Glomerular visceral epithelial cell (primary cell): ENCODE results near the gene MED25.
A peak's percentile ranks its signal among the peaks of the same experiment; 100 is the strongest.

ENCODE experiments used
- DNase-seq: peaks from one replicate; pipeline ENCODE4 v3.0.0-alpha.2; 2016; ENCODE audit errors: extremely low spot score

The MED25 gene

GRCh38 chr19:49858088-49858985 is 40.2 kb downstream of the MED25 start:
- DNase-seq, result no peak

- DNase-seq, result no peak
Measured at GRCh38 chr19:49859682-49860335, 41.7 kb downstream of the MED25 start.

- DNase-seq, result no peak
Measured at GRCh38 chr19:49860336-49861102, 42.4 kb downstream of the MED25 start.

GRCh38 chr19:49861107-49861506 is 43.0 kb downstream of the MED25 start:
- no peak for DNase-seq

- DNase-seq, result no peak
Measured at GRCh38 chr19:49861541-49862378, 43.7 kb downstream of the MED25 start.

- no peak for DNase-seq
Measured at GRCh38 chr19:49862391-49863253, 44.5 kb downstream of the MED25 start.

- DNase-seq, result no peak
Measured at GRCh38 chr19:49863254-49863934, 45.3 kb downstream of the MED25 start.

GRCh38 chr19:49863935-49864320 is 45.8 kb downstream of the MED25 start:
- DNase-seq, result no peak

GRCh38 chr19:49864890-49865289 is 46.8 kb downstream of the MED25 start:
- no peak for DNase-seq

GRCh38 chr19:49866933-49867782 is 49.1 kb downstream of the MED25 start, which contains the start of gene PNKP:
Gene PNKP, minus strand, starts transcription at chr19:49867576. Its CDS starts 372 bp downstream, at chr19:49867204.
- DNase-seq, result peak; percentile 95

- DNase-seq, result no peak
Measured at GRCh38 chr19:49869009-49869483, 51.0 kb downstream of the MED25 start.

- peak; percentile 100 for DNase-seq
Measured at GRCh38 chr19:49869484-49870308, 51.6 kb downstream of the MED25 start.

GRCh38 chr19:49870309-49870901 is 52.3 kb downstream of the MED25 start:
- DNase-seq, result no peak

- no peak for DNase-seq
Measured at GRCh38 chr19:49871349-49871985, 53.4 kb downstream of the MED25 start.

- no peak for DNase-seq
Measured at GRCh38 chr19:49872245-49873128, 54.4 kb downstream of the MED25 start.

GRCh38 chr19:49873129-49873521 is 55.0 kb downstream of the MED25 start:
- DNase-seq, result no peak
